ENCODE measurements around the gene SLC39A11. TPM values are rescaled to one million over a fixed set of nuclear protein-coding genes. Genes with fewer than 3 reads are reported as not detected.

The SLC39A11 gene
- total RNA-seq, 2 donors from 2014 or later = 18.1 to 20.1 TPM

GRCh38 chr17:72691586-72691985, 400.9 kb downstream of the SLC39A11 start:
- H3K27ac Mint-ChIP-seq = no peak overlapping the region
- no peak for TF ChIP-seq CTCF (conservative IDR thresholded peaks at IDR 0.05)
- Histone ChIP-seq H3K36me3 (ENCODE audit: control insufficient read depth, insufficient read depth, low read length) (no peaks in the 10 kb centered on the region), H3K27ac (ENCODE audit: low read depth, low read length) (no peak overlapping the region), H3K4me1 (ENCODE audit: control insufficient read depth, insufficient read depth, low read length) (no peaks in the 10 kb centered on the region), H3K4me3 (ENCODE audit: low read length) (no peak overlapping the region), H3K9me3 (ENCODE audit: control insufficient read depth, low read length) (no peaks in the 10 kb centered on the region), H3K9ac (ENCODE audit: extremely low read depth, low read length, poor library complexity, severe bottlenecking) (no peak overlapping the region), H3K27me3 (ENCODE audit: control insufficient read depth, insufficient read depth, low read length, poor library complexity, severe bottlenecking) (no peaks in the 10 kb centered on the region)
- no peaks in the 10 kb centered on the region for H3K4me1 Mint-ChIP-seq
- H3K36me3 Mint-ChIP-seq (ENCODE audit: low read depth) = no peaks in the 10 kb centered on the region
- 50 to 86% methylated on average over 1 to 2 of the region's 4 CpGs for whole genome bisulfite sequencing, 2 experiments (ENCODE audit: insufficient coverage in 1 of 2, insufficient read length in 1 of 2)
- DNase-seq = no peak
- no peak overlapping the region for H3K4me3 Mint-ChIP-seq
- no peaks in the 10 kb centered on the region for H3K27me3 Mint-ChIP-seq (ENCODE audit: insufficient read depth)
- peaks cover 3% of the 10 kb centered on the region for H3K9me3 Mint-ChIP-seq

- Mint-ChIP-seq H3K36me3 (ENCODE audit: low read depth) (no peaks in the 10 kb centered on the region), H3K4me1 (no peaks in the 10 kb centered on the region), H3K9me3 (peaks cover 3% of the 10 kb centered on the region), H3K27ac (no peak overlapping the region), H3K4me3 (no peak overlapping the region), H3K27me3 (ENCODE audit: insufficient read depth) (no peaks in the 10 kb centered on the region)
- WGBS, 2 experiments (ENCODE audit: insufficient coverage in 1 of 2, insufficient read length in 1 of 2) = 92 to 100% methylated on average over 1 of the region's 3 CpGs
- no peaks in the 10 kb centered on the region for H3K9me3 ChIP-seq (ENCODE audit: control insufficient read depth, low read length)
- DNase-seq = no peak
- no peaks in the 10 kb centered on the region for H3K27me3 ChIP-seq (ENCODE audit: control insufficient read depth, insufficient read depth, low read length, poor library complexity, severe bottlenecking)
- no peak overlapping the region for H3K9ac ChIP-seq (ENCODE audit: extremely low read depth, low read length, poor library complexity, severe bottlenecking)
- H3K4me3 ChIP-seq (ENCODE audit: low read length) = no peak overlapping the region
- no peak for TF ChIP-seq CTCF (conservative IDR thresholded peaks at IDR 0.05)
- H3K36me3 ChIP-seq (ENCODE audit: control insufficient read depth, insufficient read depth, low read length) = no peaks in the 10 kb centered on the region
- no peaks in the 10 kb centered on the region for H3K4me1 ChIP-seq (ENCODE audit: control insufficient read depth, insufficient read depth, low read length)
- no peak overlapping the region for H3K27ac ChIP-seq (ENCODE audit: low read depth, low read length)
These were observed 401.5 kb downstream of the SLC39A11 start for GRCh38 chr17:72691017-72691416.

GRCh38 chr17:72687886-72688285, 404.6 kb downstream of the SLC39A11 start:
- Histone ChIP-seq H3K36me3 (ENCODE audit: control insufficient read depth, insufficient read depth, low read length) (no peaks in the 10 kb centered on the region), H3K9ac (ENCODE audit: extremely low read depth, low read length, poor library complexity, severe bottlenecking) (no peak overlapping the region), H3K9me3 (ENCODE audit: control insufficient read depth, low read length) (no peaks in the 10 kb centered on the region), H3K4me3 (ENCODE audit: low read length) (no peak overlapping the region), H3K4me1 (ENCODE audit: control insufficient read depth, insufficient read depth, low read length) (peaks cover 7% of the 10 kb centered on the region), H3K27ac (ENCODE audit: low read depth, low read length) (no peak overlapping the region), H3K27me3 (ENCODE audit: control insufficient read depth, insufficient read depth, low read length, poor library complexity, severe bottlenecking) (no peaks in the 10 kb centered on the region)
- WGBS, 2 experiments (ENCODE audit: insufficient coverage in 1 of 2, insufficient read length in 1 of 2) = 71 to 81% methylated on average over 7 of the region's 7 CpGs
- peaks cover 7% of the 10 kb centered on the region for H3K27me3 Mint-ChIP-seq (ENCODE audit: insufficient read depth)
- H3K27ac Mint-ChIP-seq = no peak overlapping the region
- H3K36me3 Mint-ChIP-seq (ENCODE audit: low read depth) = no peaks in the 10 kb centered on the region
- H3K4me1 Mint-ChIP-seq = peaks cover 20% of the 10 kb centered on the region
- H3K9me3 Mint-ChIP-seq = peaks cover 3% of the 10 kb centered on the region
- TF ChIP-seq CTCF (conservative IDR thresholded peaks at IDR 0.05) = no peak
- H3K4me3 Mint-ChIP-seq = no peak overlapping the region
- DNase-seq = no peak
